A549 treated with AZD9567 at 1 μM for 4 hours (cell line): ENCODE data around the gene DICER1. TPM values are rescaled to one million over a fixed set of nuclear protein-coding genes. Genes with fewer than 3 reads are reported as not detected.

Experiments
- total RNA-seq: library from RNA; stranded (reverse); fragments of 200-300 nt; extraction: Qiagen RNA extraction; gene quantifications from 5 replicates; pipeline ENCODE4 v1.2.3, GENCODE V29; 2022; ENCODE audit not compliant: insufficient read depth

Gene DICER1
- 18.0 to 25.2 TPM (median 19.8 TPM) in 5 replicates for total RNA-seq

GRCh38 chr14:95157327-95158189, at the start of gene DICER1:
TSS of gene DICER1 (minus strand) at chr14:95157529. CDS start at chr14:95133458, 24,071 bp downstream.

Other genes with a start within 250 kb of the DICER1 start
- gene CLMN, start 162.4 kb upstream of the DICER1 start, total RNA-seq = 3.6 to 5.0 TPM (median 4.6 TPM) in 5 replicates